ENCODE data around the gene NPAS3. TPM values are rescaled to one million over a fixed set of nuclear protein-coding genes. Genes with fewer than 3 reads are reported as not detected.

NPAS3 gene
- total and polyA plus RNA-seq, 2 donors (not counting 3 experiments of a cell fraction or from before 2014, with no cell fraction given): 0.10 to 0.13 TPM

DNA sequence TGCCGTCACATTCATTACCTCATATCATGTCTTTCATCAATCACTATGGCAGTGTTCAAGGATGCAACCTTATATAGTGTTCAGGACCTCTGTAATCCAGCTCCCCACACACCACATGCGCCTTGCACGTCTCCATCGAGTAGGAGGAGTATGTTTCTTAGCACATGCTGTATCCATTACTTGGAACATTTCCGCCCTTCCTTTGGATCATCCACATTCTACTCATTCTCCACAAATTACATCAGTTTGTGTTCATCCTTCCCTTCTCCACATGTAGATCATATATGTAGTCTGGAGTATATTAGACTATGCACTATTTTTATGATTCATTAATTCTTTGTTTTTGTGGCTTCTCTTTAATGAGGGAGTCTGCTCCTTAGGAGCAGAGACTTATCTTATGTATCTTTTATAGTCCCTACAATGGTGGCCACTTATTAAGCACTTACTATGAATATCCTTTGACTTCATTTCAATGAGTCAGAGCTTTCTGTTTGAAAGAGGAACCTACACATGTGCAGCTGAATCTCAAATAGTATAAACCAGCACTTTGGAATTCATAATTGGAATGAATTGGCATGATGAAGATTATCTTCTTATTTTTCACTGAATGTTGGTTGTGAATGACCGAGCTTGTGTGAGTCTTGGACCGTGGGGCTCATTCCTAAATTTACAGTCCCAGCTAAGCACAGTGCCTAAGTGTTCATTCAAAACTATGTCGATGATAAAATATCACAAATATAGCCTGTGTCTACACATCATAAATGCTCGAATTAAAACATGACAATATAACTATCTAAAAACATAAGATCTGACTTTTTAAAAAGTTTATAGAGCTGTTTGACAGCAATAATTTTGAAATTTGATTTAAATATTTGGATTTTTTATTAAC, 30.2 kb upstream of the NPAS3 start:
- POLR2A ChIA-PET: no interaction called here
- FAIRE-seq: no peak

DNA sequence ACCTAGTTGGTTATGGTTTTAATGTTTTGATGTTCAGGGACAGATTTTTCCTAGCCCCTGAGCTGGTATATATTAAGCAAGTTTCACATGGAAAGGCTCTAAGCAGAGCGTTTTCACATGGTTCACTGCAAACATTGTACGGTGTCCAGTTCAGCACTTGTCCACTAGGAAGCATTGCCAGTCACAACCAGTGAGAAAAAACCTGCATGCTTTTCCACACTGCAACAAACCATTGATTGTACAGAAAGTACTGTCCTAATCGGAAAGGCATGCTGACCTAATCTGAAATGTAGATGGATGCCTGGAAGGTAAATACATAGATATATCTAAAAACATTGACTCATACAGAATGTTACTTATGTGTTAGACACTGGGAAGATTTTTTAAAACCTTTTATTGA, 25.0 kb upstream of the NPAS3 start:
- H3K79me2 ChIP-seq (ENCODE audit: control insufficient read depth, insufficient read depth, low read length): no peaks in the 10 kb centered on the region
- H3K9me3 ChIP-seq (replicated peaks; ENCODE audit: control insufficient read depth, insufficient read depth, low read length): no peaks in the 10 kb centered on the region
- no peak overlapping the region for H3K9ac ChIP-seq (replicated peaks; ENCODE audit: extremely low read depth, insufficient read depth, low read length)
- H3K27me3 ChIP-seq (ENCODE audit: control insufficient read depth in 2 of 2, insufficient read depth in 2 of 2, low read length in 2 of 2): peaks cover 0 to 2% of the 10 kb centered on the region in 2 experiments
- H3K9me1 ChIP-seq (replicated peaks; ENCODE audit: control insufficient read depth, extremely low read depth, insufficient read depth, low read length): no peaks in the 10 kb centered on the region
- H2AFZ ChIP-seq (ENCODE audit: low read depth, low read length): no peak overlapping the region
- no peak for DNase-seq (ENCODE audit: low read depth, low spot score)
- H3K4me3 ChIP-seq (replicated peaks in 1 of 3; ENCODE audit: insufficient read depth in 1 of 3, low read depth in 1 of 3, low read length in 3 of 3): no peak overlapping the region
- dilution Hi-C loops (cut with MboI; ENCODE audit: extremely low pct_ligation_motif_present, low sequenced_read_pairs): no loop called here
- ChIA-PET POLR2A (no interaction called here), CTCF (interaction anchor here (0.9 kb wide), 1 partner anchor 17 kb away, joined by 3 read pairs; no protein-coding TSS in a partner anchor)
- no peak overlapping the region for H3K4me2 ChIP-seq (ENCODE audit: insufficient read depth, low read length)
- H4K20me1 ChIP-seq (replicated peaks; ENCODE audit: control insufficient read depth, extremely low read depth, insufficient read depth, low read length): no peaks in the 10 kb centered on the region
- intact Hi-C loops (cut with micrococcal nuclease): no loop called here
- no peak overlapping the region for H3K27ac ChIP-seq (ENCODE audit: insufficient read depth, low read depth, low read length)
- H3K36me3 ChIP-seq (ENCODE audit: control insufficient read depth in 2 of 2, extremely low read depth in 1 of 2, insufficient read depth in 2 of 2, low read length in 2 of 2): no peaks in the 10 kb centered on the region
- H3K4me1 ChIP-seq (ENCODE audit: control insufficient read depth, extremely low read depth, insufficient read depth, low read length): no peaks in the 10 kb centered on the region
- FAIRE-seq: no peak
- TF ChIP-seq GATA2 (IDR thresholded peaks at IDR 0.05; ENCODE audit: insufficient read depth, insufficient read length, low read depth, low read length) (no peak), EZH2 (IDR thresholded peaks at IDR 0.05; ENCODE audit: borderline replicate concordance, low read depth, low read length, severe bottlenecking) (no peak), FOS (IDR thresholded peaks at IDR 0.05; ENCODE audit: borderline replicate concordance, insufficient read depth, low read length) (no peak), MYC (IDR thresholded peaks at IDR 0.05; ENCODE audit: low read depth, low read length) (no peak), POLR2A (IDR thresholded peaks at IDR 0.05; ENCODE audit: low read depth, low read length) (no peak), POLR2AphosphoS5 (IDR thresholded peaks at IDR 0.05; ENCODE audit: insufficient read depth, low read depth, low read length) (no peak), JUN (IDR thresholded peaks at IDR 0.05; ENCODE audit: borderline replicate concordance, insufficient read depth, insufficient read length, low read depth) (no peak)
- TF ChIP-seq, protein P1, sequence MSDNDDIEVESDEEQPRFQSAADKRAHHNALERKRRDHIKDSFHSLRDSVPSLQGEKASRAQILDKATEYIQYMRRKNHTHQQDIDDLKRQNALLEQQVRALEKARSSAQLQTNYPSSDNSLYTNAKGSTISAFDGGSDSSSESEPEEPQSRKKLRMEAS (IDR thresholded peaks at IDR 0.05; ENCODE audit: insufficient read depth, insufficient read length): no peak
- TF ChIP-seq, protein P2, sequence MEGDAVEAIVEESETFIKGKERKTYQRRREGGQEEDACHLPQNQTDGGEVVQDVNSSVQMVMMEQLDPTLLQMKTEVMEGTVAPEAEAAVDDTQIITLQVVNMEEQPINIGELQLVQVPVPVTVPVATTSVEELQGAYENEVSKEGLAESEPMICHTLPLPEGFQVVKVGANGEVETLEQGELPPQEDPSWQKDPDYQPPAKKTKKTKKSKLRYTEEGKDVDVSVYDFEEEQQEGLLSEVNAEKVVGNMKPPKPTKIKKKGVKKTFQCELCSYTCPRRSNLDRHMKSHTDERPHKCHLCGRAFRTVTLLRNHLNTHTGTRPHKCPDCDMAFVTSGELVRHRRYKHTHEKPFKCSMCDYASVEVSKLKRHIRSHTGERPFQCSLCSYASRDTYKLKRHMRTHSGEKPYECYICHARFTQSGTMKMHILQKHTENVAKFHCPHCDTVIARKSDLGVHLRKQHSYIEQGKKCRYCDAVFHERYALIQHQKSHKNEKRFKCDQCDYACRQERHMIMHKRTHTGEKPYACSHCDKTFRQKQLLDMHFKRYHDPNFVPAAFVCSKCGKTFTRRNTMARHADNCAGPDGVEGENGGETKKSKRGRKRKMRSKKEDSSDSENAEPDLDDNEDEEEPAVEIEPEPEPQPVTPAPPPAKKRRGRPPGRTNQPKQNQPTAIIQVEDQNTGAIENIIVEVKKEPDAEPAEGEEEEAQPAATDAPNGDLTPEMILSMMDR (IDR thresholded peaks at IDR 0.05; ENCODE audit: extremely low read depth in 1 of 2, insufficient read depth in 1 of 2, low read depth in 1 of 2, low read length in 2 of 2): no peak
- no TSS peak for BruUV-seq (replicated peaks)

More for the DNA sequence above, 30.2 kb upstream of the NPAS3 start:
- CTCF ChIA-PET: no interaction called here
- Histone ChIP-seq H3K4me2 (ENCODE audit: insufficient read depth, low read length) (no peak overlapping the region), H3K79me2 (ENCODE audit: control insufficient read depth, insufficient read depth, low read length) (no peaks in the 10 kb centered on the region), H3K9ac (replicated peaks; ENCODE audit: extremely low read depth, insufficient read depth, low read length) (no peak overlapping the region), H3K27ac (ENCODE audit: insufficient read depth, low read depth, low read length) (no peak overlapping the region), H3K27me3 (ENCODE audit: control insufficient read depth in 2 of 2, insufficient read depth in 2 of 2, low read length in 2 of 2) (no peaks in the 10 kb centered on the region), H3K4me1 (ENCODE audit: control insufficient read depth, extremely low read depth, insufficient read depth, low read length) (no peaks in the 10 kb centered on the region), H3K36me3 (ENCODE audit: control insufficient read depth in 2 of 2, extremely low read depth in 1 of 2, insufficient read depth in 2 of 2, low read length in 2 of 2) (no peaks in the 10 kb centered on the region), H2AFZ (ENCODE audit: low read depth, low read length) (no peak overlapping the region), H3K9me1 (replicated peaks; ENCODE audit: control insufficient read depth, extremely low read depth, insufficient read depth, low read length) (no peaks in the 10 kb centered on the region), H3K9me3 (replicated peaks; ENCODE audit: control insufficient read depth, insufficient read depth, low read length) (no peaks in the 10 kb centered on the region), H4K20me1 (replicated peaks; ENCODE audit: control insufficient read depth, extremely low read depth, insufficient read depth, low read length) (no peaks in the 10 kb centered on the region), H3K4me3 (replicated peaks in 1 of 3; ENCODE audit: insufficient read depth in 1 of 3, low read depth in 1 of 3, low read length in 3 of 3) (no peak overlapping the region)
- intact Hi-C loops (cut with micrococcal nuclease): no loop called here
- dilution Hi-C loops (cut with MboI; ENCODE audit: extremely low pct_ligation_motif_present, low sequenced_read_pairs): no loop called here
- BruUV-seq (replicated peaks): no TSS peak
- no peak for TF ChIP-seq GATA2 (IDR thresholded peaks at IDR 0.05; ENCODE audit: insufficient read depth, insufficient read length, low read depth, low read length)
- DNase-seq (ENCODE audit: low read depth, low spot score): no peak

Data from endothelial cell of umbilical vein (primary cell).